Fibroblast of peridontal ligament (primary cell): ENCODE data around the gene CD40LG.

ENCODE experiments used
- DNase-seq: peaks from one replicate; pipeline ENCODE4 v3.0.0-alpha.2; 2010; ENCODE audit errors: extremely low read depth

CD40LG gene

GRCh38 chrX:136697156-136697555 lies 49.2 kb downstream of the CD40LG start:
- no peak for DNase-seq

- peak; percentile 21 for DNase-seq
Measured at GRCh38 chrX:136708348-136708747, 60.4 kb downstream of the CD40LG start.
